Cardiac septum (tissue), 1 donor: ENCODE results near the gene TTL. TPM values are rescaled to one million over a fixed set of nuclear protein-coding genes. Genes with fewer than 3 reads are reported as not detected.
A peak's percentile ranks its signal among the peaks of the same experiment; 100 is the strongest.
"Not testable (repeated sequence)": the region's sequence is repeated elsewhere in the genome, so short reads cannot be mapped to it uniquely, and the experiment has no call there.

ENCODE experiments used
- DNase-seq: peaks from one replicate; pipeline ENCODE4 v3.0.0-alpha.2; 2020; ENCODE audit warnings: low spot score
- intact Hi-C: fragments of 100-400 bp; cut with DNase I; formaldehyde crosslinking; loops from one replicate; pipeline ENCODE4 v1.14.0; 2022
- long read RNA-seq: library from polyadenylated mRNA; unstranded; transcript quantifications from one replicate; pipeline ENCODE4 v2.0.0, GENCODE V29; 2021
- total RNA-seq: library from RNA; stranded (reverse); fragmentation: NEBNext Ultra II Directional; extraction: Animal tissue kit (Norgen Biotek cat#: 25700); gene quantifications from one replicate; pipeline ENCODE4 v1.2.1, GENCODE V29; 2021
- donor health status: DM: no; HTN: no; CAD: no.

Gene TTL
- total RNA-seq = 54.1 TPM
- long read RNA-seq, full-length matches to known transcripts = 30 of 56 reads
- long read RNA-seq, partial matches to known transcripts = 5 of 56 reads
- long read RNA-seq, other reads (novel, unspliced or antisense) = 21 of 56 reads

DNA sequence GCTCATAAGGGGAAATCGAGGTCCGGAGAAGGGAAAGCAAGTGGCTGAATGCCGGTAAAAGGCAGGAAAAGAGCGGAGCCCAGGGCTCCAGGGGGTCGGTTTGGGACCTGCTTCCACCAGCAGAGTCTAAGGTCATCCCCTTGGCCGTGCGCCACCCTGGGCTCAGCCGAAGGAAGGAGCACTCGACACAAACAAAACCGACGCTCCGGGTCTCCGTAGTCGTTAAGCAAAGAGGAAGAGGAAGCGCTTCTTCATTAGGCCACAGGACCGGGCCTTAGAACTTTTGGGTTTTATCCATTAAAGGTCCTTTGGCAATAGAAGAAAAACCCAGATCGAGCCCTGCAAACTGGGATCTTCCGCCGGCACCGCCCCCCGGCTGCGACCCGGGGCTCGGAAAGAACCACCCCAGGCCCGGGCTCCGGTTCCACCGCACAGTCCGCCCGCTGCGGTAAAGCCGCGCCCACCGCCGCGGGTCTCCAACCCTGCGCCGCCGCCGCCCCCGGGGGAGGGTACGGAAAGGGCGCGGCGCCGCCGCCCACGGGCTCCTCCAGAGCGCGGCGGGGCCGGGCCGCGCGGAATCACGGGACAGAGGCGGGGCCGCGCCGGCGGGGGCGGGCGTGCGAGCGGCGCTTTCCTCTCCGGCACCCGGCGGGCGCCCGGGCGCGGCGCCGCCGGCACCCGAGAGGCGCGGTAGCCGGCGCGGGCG, at the start of gene TTL:
Gene TTL, plus strand, starts transcription at position 629 of the 706 bp plus-strand sequence. CDS start 189 bp downstream, outside the sequence.
- DNase-seq = peak; percentile 91
- intact Hi-C loops = loop anchor here (1.0 to 5.0 kb wide), 2 partner anchors 61 to 103 kb away; partner anchors contain the start of genes CHCHD5 and POLR1B

DNA sequence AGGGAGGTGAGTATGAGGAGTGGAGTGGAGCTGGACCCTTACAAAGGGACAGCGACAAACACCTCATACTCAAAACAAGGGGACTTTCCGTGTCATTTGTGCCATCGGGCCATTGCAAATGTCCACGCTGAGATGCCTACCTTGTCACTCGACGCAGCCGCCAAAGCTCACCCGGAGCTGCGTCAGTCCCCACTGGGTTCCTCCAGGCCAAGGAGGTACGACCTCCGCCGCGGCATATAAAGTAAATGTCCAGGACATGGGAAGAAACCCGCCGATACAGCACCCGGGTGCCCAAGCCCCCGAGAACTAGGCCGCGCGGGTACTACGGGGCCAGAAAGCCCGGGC, 49.6 kb upstream of the TTL start:
- intact Hi-C loops = loop anchor here (5.0 to 10.0 kb wide), 3 partner anchors 310 to 538 kb away; partner anchors contain the start of genes MERTK and TMEM87B
- not testable (repeated sequence) for DNase-seq

DNA sequence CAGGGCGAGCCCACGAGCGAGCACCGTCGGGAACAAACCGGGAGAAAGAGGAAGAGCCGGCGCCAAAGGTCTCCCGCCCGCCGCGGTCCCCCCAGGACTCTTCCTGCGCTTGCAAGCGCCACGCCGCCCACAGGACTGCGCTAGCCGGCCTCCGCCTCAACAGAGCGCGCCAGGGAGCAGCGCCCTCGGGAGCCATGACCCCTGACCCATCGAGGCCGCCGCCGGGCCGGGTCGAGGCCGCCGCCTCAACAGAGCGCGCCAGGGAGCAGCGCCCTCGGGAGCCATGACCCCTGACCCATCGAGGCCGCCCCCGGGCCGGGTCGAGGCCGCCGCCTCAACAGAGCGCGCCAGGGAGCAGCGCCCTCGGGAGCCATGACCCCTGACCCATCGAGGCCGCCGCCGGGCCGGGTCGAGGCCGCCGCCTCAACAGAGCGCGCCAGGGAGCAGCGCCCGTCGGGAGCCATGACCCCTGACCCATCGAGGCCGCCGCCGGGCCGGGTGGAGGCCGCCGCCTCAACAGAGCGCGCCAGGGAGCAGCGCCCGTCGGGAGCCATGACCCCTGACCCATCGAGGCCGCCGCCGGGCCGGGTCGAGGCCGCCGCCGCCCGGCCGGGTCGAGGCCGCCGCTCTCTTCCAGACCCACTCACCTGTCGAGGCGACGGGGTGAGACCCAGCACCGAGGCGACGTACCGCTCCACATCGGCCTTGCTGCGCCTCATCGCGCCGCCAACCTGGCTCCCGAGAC, 49.0 kb upstream of the TTL start:
- intact Hi-C loops = loop anchor here (5.0 to 10.0 kb wide), 3 partner anchors 311 to 538 kb away; partner anchors contain the start of genes MERTK and TMEM87B

DNA sequence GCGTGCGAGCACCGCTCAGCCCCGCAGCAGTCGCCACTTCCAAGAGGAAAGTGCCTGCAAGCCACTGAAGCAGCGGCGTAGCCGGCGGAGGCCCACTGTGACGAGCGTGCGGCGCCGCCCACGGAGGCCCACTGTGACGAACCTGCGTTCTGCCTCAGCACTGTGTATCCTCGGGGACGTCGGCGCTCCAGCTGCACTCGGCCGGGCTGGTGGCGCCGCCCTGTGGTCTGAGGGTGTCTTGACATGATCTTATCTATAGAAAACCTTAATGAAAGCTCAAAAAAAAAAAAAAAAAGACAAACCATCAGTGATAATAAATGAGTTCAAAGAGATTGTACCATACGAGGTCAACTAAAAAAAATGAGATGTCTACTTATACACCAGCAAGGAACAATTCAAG, 48.5 kb upstream of the TTL start, which contains the start of gene RGPD8:
Gene RGPD8, minus strand, starts transcription at position 166 of the 400 bp plus-strand sequence. CDS start 192 bp downstream, outside the sequence.
- intact Hi-C loops = loop anchor here (5.0 to 10.0 kb wide), 3 partner anchors 311 to 539 kb away; partner anchors contain the start of genes MERTK and TMEM87B
- DNase-seq = peak; percentile 95

More for the DNA sequence above, 49.0 kb upstream of the TTL start:
- DNase-seq = not testable (repeated sequence)

DNA sequence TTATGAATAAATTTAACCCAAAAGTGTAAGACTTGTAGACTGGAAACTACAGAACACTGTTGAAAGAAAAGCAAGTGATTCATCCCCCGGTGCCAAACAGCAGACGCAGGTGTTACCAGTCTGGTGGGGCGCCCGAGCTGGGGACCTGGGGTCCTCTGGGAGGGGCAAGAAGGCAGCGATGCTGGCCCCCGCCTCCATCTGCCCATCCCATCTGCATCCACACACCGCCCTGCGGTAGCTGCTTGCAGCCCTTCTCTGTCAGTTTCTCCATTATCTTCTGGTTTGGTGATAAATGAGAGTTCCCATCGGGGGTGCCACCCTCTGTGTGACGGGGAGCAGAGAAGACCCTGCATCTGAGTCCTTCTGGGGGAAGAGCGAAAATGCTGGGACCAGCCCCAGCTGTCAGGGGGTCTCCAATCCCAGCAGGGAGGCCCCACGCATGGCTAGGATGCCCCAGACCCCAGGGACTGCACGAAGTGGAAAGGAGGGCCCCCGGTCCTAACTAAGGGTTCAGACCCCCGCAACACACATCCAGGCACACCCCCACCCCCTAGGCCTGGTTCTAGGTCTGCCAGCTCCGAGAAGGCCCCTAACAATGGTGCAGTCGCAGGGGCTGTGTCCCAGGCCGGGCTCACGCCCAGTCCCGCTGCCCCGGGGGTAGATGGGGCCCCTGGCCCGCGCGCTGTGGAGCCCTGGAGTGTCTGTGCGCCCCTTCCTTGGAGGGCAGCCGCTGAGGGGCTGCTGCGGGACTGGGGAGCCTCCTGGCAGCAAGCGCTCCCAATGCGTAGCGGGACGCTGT, 47.8 kb upstream of the TTL start:
- DNase-seq = no peak

DNA sequence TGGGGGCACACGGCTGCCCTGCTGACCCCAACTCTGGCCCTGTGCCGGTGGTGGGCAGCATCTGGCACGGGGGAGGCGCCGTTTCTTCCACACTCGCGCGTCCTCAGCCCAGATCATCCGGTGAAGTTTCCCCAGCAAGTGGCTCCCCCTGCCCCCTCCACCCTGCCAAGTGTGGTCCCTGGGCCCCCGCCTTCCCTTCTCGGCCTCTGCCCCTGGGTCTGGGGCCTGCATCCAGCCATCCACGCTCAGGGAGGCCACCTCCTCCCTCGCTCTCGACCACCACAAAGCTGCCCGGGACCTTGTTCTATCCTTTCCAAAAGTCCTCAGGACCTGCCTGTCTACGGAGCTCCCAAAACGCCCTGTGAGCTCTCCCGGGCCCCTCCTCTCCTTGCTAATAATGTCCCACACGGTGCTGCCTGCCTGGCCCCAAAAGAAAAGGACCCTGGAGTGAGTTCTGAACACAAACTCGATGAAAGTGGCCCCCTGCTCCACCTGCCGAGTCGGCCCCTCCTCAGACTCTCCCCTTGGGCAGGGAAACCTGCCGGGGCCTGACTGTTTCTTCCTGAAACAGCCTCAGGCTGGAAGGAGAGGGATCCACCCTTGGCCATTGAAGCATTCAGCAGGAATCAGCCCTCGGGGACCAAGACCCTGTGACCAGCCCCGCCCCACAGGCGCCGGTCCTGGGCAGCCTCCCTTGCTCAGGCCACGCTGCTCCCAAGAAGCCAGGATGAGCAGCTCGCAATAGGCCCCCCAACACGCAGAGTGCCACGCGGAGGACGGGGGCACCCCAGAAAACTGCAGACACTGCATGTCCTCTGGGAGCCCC, 46.9 kb upstream of the TTL start:
- DNase-seq = not testable (repeated sequence)
- intact Hi-C loops = loop anchor here (5.0 to 10.0 kb wide), 3 partner anchors 313 to 540 kb away; partner anchors contain the start of genes MERTK and TMEM87B

More for the DNA sequence above, 47.8 kb upstream of the TTL start:
- intact Hi-C loops = loop anchor here (5.0 to 10.0 kb wide), 3 partner anchors 312 to 539 kb away; partner anchors contain the start of genes MERTK and TMEM87B

DNA sequence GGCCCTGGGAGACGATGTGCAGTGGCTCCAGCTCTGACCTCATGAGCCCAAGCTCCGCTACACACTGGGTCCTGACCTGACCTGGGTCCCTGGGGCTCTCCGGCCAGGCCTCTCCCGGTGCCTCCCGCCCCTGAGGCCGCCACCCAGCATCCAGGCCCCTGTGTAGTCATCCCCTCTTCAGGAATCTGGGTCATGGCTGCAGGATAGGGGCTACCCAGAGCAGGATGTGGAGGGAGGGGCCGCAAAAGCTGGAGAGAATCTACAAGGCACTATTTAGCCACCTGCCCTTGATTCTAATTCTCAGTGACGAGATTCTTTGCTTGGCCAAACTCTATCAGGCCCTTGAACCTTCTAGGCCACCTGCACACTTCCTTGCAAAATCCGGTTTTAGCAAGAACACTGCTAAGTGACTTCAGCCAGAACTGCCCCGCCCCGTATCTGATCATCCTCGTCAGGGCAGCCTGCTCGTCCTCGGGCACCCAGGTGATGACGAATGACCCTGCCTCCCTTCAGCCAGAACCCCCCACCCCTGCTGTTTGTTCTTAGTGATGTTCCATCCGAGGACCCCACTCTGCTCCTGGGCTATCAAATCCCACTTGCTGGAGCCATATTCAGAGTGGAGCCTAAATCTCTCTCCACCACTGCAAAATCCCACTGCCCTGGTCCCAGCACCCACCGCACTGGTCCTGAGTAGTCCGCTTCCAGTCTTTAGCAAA, 46.1 kb upstream of the TTL start:
- intact Hi-C loops = loop anchor here (10.0 kb wide), 2 partner anchors 381 to 541 kb away; partner anchors contain the start of genes MERTK and TMEM87B
- DNase-seq = not testable (repeated sequence)

DNA sequence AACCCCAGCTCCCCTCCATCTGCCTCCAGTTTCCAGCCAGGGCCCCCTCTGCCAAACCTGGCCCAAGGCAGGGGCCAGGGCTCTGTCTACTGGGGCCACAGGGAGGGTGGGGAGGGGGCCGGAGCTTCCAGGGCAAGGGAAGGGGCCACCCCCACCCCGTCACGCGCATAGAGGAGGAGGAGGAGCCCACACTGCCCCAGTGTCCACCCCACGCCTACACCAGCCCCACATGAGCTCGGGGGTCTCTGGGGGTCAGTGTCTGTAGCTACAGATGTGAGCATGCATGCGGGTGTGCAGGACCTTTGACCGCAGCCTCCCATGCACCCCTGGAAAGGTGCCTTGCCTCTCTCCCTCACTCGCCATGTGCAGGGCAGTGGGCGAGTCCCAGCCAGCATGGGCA, 45.0 kb upstream of the TTL start:
- intact Hi-C loops = loop anchor here (10.0 kb wide), 2 partner anchors 382 to 542 kb away; partner anchors contain the start of genes MERTK and TMEM87B
- DNase-seq = not testable (repeated sequence)

DNA sequence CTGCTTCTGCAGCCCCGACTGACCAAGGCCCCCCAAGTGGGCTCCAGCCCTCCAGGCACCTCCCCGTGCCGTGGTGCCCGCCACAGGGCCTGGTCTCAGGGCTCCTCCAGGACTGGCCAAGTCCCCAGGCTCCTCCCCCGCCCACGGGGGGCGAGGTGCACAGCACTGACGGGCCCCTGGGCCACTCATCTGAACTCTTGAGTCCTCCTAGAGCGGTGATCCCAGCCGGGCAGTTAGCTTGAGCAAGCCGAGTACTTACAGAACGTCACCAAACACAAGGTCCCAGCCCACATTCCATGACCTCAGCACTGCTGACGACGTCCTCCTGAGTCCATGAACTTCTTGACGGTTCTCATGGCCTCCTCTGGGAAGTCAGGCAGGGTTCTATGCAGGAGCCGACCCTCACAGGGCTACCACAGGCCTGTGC, 44.5 kb upstream of the TTL start:
- intact Hi-C loops = loop anchor here (10.0 kb wide), 2 partner anchors 383 to 543 kb away; partner anchors contain the start of genes MERTK and TMEM87B
- not testable (repeated sequence) for DNase-seq

DNA sequence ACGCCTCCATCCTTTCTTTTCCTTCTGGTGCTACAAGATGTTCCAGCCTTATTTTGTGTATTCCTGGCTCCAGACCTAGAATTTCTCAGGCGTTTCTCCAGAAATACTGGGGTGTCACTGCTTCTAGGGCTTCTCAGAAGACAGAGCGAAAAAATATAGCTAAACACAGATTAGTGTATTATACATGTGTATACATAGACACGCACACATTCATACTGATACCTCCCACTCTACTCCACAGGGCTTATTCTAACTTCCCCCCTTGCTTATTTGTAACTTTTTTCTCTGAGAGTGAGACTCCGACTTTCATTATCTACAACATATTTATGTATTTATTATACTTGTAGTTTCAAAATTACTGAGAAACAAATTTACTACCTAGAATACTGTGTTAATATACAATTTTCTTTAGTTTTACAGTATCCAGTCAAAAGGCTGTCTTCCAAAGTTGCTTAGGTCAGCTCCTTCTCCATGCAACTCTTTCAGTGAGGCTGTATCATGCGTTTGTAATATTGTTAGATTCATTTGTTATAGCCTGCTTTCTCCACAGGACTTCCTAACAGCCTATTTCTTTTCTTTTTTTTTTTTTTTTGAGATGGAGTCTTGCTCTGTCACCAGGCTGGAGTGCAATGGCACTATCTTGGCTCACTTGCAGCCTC, 43.2 kb upstream of the TTL start:
- intact Hi-C loops = loop anchor here (10.0 kb wide), 2 partner anchors 384 to 544 kb away; partner anchors contain the start of genes MERTK and TMEM87B
- DNase-seq = not testable (repeated sequence)

DNA sequence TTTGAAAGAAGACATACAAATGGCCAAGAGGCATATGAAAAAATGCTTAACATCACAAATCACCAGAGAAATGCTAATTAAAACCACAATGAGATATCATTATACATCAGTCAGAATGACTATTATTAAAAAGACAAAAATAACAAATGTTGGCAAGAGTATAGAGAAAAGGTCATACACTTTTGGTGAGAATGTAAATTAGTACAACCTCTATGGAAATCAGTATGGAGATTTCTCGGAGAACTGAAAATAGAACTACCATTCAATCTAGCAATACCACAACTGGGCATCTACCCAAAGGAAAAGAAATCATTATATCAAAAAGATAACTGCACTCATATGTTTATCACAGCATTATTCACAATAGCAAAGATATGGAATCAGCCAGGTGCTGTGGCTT, 37.7 kb upstream of the TTL start:
- DNase-seq, intact Hi-C loops: not testable (repeated sequence)

DNA sequence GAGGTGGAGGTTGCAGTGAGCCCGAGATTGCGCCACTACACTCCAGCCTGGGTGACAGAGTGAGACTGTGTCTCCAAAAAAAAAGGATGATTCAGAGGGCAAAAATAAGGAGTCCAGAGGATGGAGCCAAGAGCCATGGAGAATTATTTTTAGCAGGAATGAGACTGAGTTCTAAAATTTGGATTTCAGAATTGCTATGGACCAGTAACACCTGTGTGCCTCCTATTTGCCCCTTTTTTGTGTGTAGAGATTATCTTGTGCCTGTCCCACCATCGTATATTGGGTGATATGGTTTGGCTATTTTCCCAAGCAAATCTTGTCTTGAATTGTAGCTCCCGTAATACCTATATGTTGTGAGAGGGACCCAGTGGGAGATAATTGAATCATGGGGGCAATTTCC, 32.1 kb upstream of the TTL start:
- intact Hi-C loops = no loop called here
- no peak for DNase-seq

DNA sequence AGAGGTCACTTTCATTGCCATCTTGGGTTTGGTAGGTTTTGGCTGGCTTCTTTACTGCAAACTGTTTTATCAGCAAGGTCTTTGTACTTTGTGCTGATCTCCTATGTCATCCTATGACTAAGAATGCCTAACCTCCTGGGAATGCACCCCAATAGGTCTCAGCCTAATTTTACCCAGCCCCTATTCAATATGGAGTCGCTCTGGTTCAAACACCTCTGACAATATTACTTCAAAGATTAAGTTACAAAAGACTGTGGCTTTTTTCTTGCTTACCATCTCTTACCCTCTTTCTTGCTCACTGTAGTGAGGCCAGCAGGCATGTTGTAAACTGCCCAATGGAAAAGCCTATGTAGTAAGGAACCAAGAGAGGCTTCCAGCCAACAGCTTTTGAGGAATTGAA, 30.6 kb upstream of the TTL start:
- intact Hi-C loops = no loop called here
- no peak for DNase-seq

DNA sequence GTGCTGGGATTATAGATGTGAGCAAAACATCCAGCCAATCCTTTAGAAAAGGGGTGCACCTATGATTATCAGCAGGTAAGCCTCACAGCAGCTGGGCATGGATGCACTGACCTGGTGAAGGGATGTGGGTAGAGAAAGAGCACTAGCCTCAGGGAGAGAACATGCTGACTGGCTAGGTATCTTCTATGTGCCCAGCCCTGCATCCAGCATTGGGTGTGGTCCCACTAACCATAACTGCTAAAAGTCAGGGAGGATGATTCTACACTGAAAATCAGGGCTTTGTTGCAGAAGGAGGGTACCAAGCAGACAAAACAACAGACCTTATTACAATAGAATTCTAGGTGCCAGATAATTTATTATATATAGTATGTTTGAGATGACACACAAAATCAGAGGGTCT, 27.4 kb upstream of the TTL start:
- no peak for DNase-seq
- intact Hi-C loops = no loop called here

DNA sequence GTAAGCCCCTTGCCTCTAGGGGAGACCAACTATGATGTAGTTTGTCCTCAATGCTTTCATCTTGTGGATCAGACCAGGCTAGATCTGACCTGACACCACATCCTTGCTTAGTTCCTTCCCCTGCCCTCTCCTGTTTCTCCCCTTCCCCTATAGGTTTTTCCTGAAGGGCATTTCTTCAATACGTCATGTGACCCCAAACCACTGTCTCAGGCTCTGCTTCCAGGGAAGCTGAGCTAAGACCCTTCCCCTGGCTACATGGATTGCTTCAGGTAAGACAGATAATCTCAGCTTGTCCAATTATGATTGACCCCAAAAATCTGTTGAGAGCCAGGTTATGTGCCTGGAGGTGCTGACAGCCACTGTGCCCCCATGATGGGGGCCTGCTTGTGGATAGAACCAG, 22.6 kb upstream of the TTL start:
- DNase-seq = no peak
- intact Hi-C loops = no loop called here

DNA sequence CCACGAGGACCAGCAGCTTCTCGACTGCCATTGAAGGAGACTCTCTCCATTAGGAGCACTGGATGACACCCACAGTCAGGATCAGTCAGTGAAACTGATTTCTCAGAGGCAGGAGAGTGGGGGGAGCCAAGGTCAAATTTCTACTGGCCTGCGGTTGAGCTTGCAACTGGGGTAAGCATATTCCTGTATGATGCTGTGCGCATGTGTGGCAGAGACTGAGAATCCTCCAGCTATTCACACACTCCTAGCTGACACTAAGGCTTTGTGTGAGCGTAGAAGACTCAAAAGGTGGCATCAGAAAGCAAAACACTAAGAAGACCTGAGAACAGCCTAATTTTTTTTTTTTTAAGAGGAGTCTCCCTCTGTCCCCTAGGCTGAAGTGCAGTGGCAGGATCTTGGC, 19.8 kb upstream of the TTL start:
- intact Hi-C loops = no loop called here
- DNase-seq = no peak

DNA sequence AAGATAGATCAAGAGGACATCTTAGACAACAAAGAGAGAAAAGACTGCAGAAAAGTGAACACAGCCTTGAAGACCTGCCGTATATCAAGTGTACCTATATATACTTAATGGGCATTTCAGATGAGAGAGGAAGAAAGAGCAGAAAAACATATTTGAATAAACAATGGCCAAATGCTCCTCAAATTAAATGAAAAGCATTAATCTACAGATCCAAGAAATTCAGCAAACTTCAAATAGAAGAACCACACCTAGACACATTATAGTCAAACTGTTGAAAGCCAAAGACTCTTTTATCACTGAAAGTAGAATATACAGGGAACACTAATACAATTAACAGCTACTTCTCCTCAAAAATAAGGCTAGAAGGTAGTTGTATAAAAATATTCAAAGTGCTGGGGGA, 18.7 kb upstream of the TTL start:
- no peak for DNase-seq
- intact Hi-C loops = no loop called here
